Fibroblast of lung (primary cell): ENCODE data around the gene ANP32B. TPM values are rescaled to one million over a fixed set of nuclear protein-coding genes. Genes with fewer than 3 reads are reported as not detected.

Source experiments
- DNase-seq, 2 donors: peaks; one replicate each; pipeline versions ENCODE4 v3.0.0 to v3.0.0-alpha.2; 2010; ENCODE audit warnings: low read depth in 2 of 2
- H2AFZ ChIP-seq: 2 replicates; pipeline ENCODE4 v1.5.1; 2012; ENCODE audit warnings: low read length, control low read depth, inconsistent platforms
- H3K27ac ChIP-seq: 2 replicates; pipeline ENCODE4 v1.5.1; 2011; ENCODE audit warnings: low read length, control low read depth; ENCODE audit not compliant: insufficient read depth
- H3K27me3 ChIP-seq: 2 replicates; pipeline ENCODE4 v1.5.1; 2011; ENCODE audit warnings: mild to moderate bottlenecking, low read length; ENCODE audit not compliant: control insufficient read depth, insufficient read depth
- H3K36me3 ChIP-seq: 2 replicates; pipeline ENCODE4 v1.5.1; 2011; ENCODE audit warnings: low read length; ENCODE audit not compliant: control insufficient read depth, insufficient read depth
- H3K4me1 ChIP-seq: 2 replicates; pipeline ENCODE4 v1.5.1; 2011; ENCODE audit warnings: low read length; ENCODE audit not compliant: control insufficient read depth, insufficient read depth; ENCODE audit errors: extremely low read depth
- H3K4me2 ChIP-seq: 2 replicates; pipeline ENCODE4 v1.5.1; 2011; ENCODE audit warnings: low read length, control low read depth; ENCODE audit not compliant: insufficient read depth; ENCODE audit errors: extremely low read depth
- H3K4me3 ChIP-seq, 4 experiments: fragments of 200-600 bp in 1 of 4; sonication (generic) in 1 of 4; replicated peaks in 1 of 4; 2 replicates each; pipeline ENCODE4 v1.5.1; 2011 to 2016; ENCODE audit warnings: low read length in 4 of 4, low read depth in 3 of 4, mild to moderate bottlenecking in 3 of 4, control low read depth in 2 of 4, inconsistent platforms in 1 of 4, mixed read lengths in 1 of 4; ENCODE audit not compliant: insufficient read depth in 1 of 4; ENCODE audit errors: control extremely low read depth in 1 of 4
- H3K79me2 ChIP-seq: 2 replicates; pipeline ENCODE4 v1.5.1; 2012; ENCODE audit warnings: mild to moderate bottlenecking, low read length, inconsistent platforms; ENCODE audit not compliant: control insufficient read depth, insufficient read depth
- H3K9ac ChIP-seq: 2 replicates; pipeline ENCODE4 v1.5.1; 2011; ENCODE audit warnings: mild to moderate bottlenecking, low read length, control low read depth; ENCODE audit not compliant: insufficient read depth
- H3K9me3 ChIP-seq: 2 replicates; pipeline ENCODE4 v1.5.1; 2012; ENCODE audit warnings: low read depth, low read length; ENCODE audit not compliant: control insufficient read depth, insufficient read depth
- H4K20me1 ChIP-seq: 2 replicates; pipeline ENCODE4 v1.5.1; 2011; ENCODE audit warnings: low read length; ENCODE audit not compliant: control insufficient read depth, insufficient read depth; ENCODE audit errors: extremely low read depth
- EZH2 ChIP-seq: IDR thresholded peaks from 2 replicates; pipeline ENCODE4 v1.5.1; 2012; ENCODE audit warnings: low read length, control low read depth, mild to moderate bottlenecking; ENCODE audit errors: missing control alignments
- polyA plus RNA-seq, 2 donors: library from polyadenylated mRNA; depleted of rRNA in 1 of 2; stranded (reverse) in 1 of 2; unstranded in 1 of 2; fragments of >200 nt; gene quantifications; 2 replicates each; pipeline ENCODE4 v1.2.1, GENCODE V29; 2011 to 2012; ENCODE audit warnings: missing spikeins in 1 of 2
- total RNA-seq: library from RNA; depleted of rRNA; stranded (reverse); fragments of >200 nt; gene quantifications from 2 replicates; pipeline ENCODE4 v1.2.1, GENCODE V29; 2014
- TF ChIP-seq, protein P1 (sequence below), 2 donors: IDR thresholded peaks in 1 of 2; conservative IDR thresholded peaks in 1 of 2; 1 replicate in 1 of 2; 2 replicates in 1 of 2; pipeline ENCODE4 v1.5.1; 2011 to 2012; ENCODE audit warnings: low read length in 2 of 2, control low read depth in 1 of 2, inconsistent platforms in 1 of 2, low read depth in 1 of 2, mild to moderate bottlenecking in 1 of 2

The ANP32B gene
- total and polyA plus RNA-seq, 2 donors (not counting 1 experiment from before 2014, with no cell fraction given) = 16.7 to 62.0 TPM

DNA sequence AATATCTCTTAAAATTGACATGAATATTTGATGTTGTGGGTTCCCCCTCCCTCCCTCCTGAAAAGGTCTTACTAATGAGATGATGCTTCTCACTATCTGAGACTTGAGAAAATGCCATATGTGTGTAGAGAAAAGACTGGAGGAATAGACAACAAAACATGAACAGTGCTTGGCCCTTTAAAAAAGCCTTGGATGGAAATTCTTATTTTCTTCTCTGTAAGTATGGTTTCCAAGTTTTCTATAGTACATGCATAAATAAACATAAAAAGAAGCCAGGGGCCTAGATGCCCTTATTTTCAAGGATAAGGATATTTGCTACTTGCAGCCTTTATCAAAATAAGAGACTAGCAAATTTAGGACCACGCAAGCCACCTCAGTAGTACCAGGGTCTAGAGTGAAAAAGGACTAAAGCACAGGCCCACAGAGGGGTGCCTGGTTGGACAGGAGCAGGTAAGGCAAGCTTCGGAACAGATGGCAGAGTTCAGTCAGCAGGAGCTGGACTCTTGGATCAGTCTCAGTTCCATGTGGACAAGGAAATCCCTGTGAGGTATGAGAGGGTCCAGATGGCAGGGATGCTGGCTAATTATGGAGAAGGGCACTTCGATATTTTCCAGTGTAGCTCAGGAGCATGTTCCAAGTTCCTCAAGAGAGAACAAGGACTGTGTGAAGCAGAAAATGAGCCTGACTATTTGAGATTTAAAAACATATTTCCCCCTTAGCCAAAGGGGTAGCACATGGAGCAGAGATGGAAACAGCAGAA is 4.6 kb upstream of the ANP32B start:
- Histone ChIP-seq H3K79me2 (no peaks in the 10 kb centered on the region), H3K4me3 (no peak overlapping the region), H3K4me1 (peaks cover 2% of the 10 kb centered on the region), H3K27ac (no peak overlapping the region), H4K20me1 (no peaks in the 10 kb centered on the region), H3K27me3 (no peaks in the 10 kb centered on the region), H2AFZ (no peak overlapping the region), H3K36me3 (no peaks in the 10 kb centered on the region), H3K9me3 (no peaks in the 10 kb centered on the region), H3K9ac (no peak overlapping the region), H3K4me2 (no peak overlapping the region)
- no peak for DNase-seq
- no peak for TF ChIP-seq EZH2

DNA sequence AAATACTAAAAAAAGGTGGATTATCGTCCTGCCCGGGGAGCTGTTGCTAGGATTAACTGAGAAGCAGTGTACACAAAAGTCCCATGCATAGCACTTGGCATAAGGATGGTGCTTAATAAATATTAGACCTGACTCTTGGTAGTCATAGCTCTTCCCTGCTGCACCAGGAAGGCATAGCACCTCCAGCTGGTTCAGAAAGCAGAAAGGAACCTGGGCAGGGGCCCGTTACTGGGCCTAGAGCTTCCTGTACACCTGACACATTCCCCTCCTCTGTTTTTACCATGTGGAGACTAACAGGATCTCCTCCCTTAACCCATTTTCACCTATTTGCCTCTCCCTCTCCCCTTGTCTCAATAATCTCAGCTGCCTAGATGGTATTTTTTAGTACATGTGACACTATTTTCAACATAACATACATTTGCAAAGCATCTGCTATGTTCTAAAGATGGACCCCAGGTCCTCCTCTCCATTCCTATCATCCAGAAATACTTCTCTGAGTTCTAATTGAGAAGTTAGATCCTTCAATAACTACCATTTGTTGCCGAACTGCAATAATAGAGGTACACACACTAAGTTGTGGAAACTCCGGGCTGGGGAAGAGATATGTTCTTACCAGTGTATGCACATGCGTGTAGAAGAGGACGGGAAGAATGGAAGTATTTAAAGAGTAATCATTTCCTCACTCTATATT is 3.2 kb upstream of the ANP32B start:
- H3K27ac ChIP-seq = no peak overlapping the region
- H3K27me3 ChIP-seq = no peaks in the 10 kb centered on the region
- H3K9ac ChIP-seq = no peak overlapping the region
- TF ChIP-seq, protein P1, sequence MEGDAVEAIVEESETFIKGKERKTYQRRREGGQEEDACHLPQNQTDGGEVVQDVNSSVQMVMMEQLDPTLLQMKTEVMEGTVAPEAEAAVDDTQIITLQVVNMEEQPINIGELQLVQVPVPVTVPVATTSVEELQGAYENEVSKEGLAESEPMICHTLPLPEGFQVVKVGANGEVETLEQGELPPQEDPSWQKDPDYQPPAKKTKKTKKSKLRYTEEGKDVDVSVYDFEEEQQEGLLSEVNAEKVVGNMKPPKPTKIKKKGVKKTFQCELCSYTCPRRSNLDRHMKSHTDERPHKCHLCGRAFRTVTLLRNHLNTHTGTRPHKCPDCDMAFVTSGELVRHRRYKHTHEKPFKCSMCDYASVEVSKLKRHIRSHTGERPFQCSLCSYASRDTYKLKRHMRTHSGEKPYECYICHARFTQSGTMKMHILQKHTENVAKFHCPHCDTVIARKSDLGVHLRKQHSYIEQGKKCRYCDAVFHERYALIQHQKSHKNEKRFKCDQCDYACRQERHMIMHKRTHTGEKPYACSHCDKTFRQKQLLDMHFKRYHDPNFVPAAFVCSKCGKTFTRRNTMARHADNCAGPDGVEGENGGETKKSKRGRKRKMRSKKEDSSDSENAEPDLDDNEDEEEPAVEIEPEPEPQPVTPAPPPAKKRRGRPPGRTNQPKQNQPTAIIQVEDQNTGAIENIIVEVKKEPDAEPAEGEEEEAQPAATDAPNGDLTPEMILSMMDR (conservative IDR thresholded peaks at IDR 0.05 in 1 of 2, IDR thresholded peaks at IDR 0.05 in 1 of 2; ENCODE audit: low read depth in 1 of 2, low read length in 2 of 2) = no peak
- TF ChIP-seq EZH2 = no peak
- H4K20me1 ChIP-seq = no peaks in the 10 kb centered on the region
- H3K36me3 ChIP-seq = no peaks in the 10 kb centered on the region
- H3K4me2 ChIP-seq = no peak overlapping the region
- no peak overlapping the region for H2AFZ ChIP-seq
- DNase-seq = no peak
- H3K79me2 ChIP-seq = peaks cover 6% of the 10 kb centered on the region
- H3K9me3 ChIP-seq = no peaks in the 10 kb centered on the region
- H3K4me3 ChIP-seq = no peak overlapping the region
- H3K4me1 ChIP-seq = peaks cover 2% of the 10 kb centered on the region

DNA sequence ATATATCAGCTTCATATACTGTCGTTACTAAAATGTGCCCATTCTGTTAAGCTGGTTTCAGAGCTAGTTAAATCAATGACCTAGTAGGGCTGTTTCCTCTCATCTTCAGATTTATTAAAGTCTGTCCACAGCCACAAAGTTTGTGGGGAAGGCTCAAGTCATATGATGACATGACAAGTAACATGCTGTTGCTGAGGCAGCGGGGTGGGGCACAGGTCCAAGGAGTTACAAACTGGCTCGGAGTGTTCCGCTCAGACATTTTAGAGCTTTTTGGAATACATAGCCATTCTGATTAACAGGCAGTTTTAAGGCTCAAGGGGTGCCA is 2.7 kb upstream of the ANP32B start:
- H3K9ac ChIP-seq = no peak overlapping the region
- H3K4me2 ChIP-seq = no peak overlapping the region
- no peaks in the 10 kb centered on the region for H3K36me3 ChIP-seq
- TF ChIP-seq, protein P1 (conservative IDR thresholded peaks at IDR 0.05 in 1 of 2, IDR thresholded peaks at IDR 0.05 in 1 of 2; ENCODE audit: low read depth in 1 of 2, low read length in 2 of 2) = no peak
- no peak for TF ChIP-seq EZH2
- H3K4me1 ChIP-seq = peaks cover 2% of the 10 kb centered on the region
- H3K4me3 ChIP-seq = no peak overlapping the region
- no peaks in the 10 kb centered on the region for H4K20me1 ChIP-seq
- no peak overlapping the region for H2AFZ ChIP-seq
- DNase-seq = peak in 1 of 2 donors; percentile 69
- H3K79me2 ChIP-seq = peaks cover 11% of the 10 kb centered on the region
- H3K27ac ChIP-seq = no peak overlapping the region
- no peaks in the 10 kb centered on the region for H3K9me3 ChIP-seq
- H3K27me3 ChIP-seq = no peaks in the 10 kb centered on the region
